HG03280 (cell line): Measurements from ENCODE around the gene MDGA2.

Experiments used
- ATAC-seq: cut with Tn5 transposase; IDR thresholded peaks from one replicate; pipeline ENCODE4 v1.9.1; 2021; ENCODE audit warnings: mild to moderate bottlenecking, moderate library complexity; ENCODE audit not compliant: unreplicated experiment

The MDGA2 gene

DNA sequence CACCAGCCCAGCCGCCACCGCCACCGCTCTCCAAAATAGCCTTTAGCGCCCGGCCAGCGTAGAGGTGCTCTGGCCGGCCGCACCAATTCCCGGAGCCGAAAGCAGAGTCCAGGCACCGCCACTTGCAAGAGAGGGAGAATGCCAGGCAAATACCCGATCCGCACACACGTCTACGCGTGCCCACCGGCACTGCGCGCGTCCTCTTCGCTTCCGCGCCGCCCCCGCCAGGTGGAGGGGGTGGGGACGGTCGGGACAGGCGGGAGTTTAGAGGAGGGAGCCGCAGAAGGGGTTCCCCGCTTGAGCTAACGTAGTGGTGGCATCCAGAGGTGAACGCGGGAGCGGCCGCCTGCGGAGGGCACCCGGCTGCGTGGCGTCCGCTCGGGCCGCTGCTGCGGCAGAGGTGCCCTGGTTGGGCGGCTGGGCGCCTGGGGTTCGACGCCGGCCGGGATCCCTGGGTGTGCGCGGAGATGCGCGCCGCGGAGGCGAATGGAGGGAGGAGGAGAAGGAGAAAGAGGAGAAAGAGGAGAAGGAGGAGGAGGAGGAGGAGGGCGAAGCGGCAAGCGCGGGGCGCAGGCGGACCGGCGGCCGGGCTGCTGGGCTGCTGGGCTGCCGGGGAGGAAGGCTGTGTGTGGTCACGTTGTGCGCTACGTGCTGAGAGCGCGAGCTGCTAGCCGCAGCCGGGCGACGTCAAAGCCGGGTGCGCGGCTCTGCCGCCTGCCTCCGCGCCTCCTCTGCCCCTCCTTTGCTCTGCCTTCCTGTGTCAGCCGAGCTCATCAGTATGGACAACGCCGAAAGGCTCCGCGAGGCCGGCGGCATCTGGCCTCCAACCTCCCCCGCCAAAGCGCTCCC, at the start of gene MDGA2:
TSS of gene MDGA2 (minus strand) at position 140 of the 849 bp plus-strand sequence.
- no peak for ATAC-seq

DNA sequence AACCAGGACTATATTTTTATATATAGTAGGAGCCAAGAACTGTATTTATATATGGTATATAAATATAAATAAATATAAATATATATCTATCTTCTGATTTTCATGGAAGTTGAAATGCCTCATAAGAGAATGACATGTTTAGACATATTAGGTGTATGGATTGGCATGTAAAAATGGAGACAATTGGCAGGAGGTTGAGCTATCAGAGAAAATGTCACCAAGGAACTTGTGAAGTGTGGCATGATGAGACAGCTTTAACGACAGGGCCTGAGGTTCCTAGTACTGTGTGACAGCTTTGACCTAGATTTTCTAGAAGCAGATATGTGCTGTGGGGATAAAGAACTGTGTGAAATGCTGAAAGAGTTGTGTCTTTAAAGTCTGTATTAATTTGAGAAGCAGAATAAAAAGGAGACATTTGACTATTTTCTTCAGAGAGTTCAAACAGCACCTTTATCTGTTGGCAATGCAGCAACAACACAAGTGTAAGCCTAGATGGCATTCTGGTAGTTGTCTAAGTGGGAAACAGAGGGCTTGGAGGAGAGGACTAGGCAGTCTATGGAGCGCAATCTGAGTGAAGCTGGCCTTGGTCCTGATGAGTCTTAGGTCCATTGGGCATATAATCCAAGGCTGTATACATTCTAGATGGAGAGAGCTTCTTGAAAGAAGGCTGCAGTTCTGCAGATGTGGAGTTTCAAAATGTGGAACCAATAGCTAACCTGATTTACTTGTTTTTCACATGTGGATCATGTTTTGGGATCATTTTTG, 47.7 kb upstream of the MDGA2 start:
- ATAC-seq, result no peak

DNA sequence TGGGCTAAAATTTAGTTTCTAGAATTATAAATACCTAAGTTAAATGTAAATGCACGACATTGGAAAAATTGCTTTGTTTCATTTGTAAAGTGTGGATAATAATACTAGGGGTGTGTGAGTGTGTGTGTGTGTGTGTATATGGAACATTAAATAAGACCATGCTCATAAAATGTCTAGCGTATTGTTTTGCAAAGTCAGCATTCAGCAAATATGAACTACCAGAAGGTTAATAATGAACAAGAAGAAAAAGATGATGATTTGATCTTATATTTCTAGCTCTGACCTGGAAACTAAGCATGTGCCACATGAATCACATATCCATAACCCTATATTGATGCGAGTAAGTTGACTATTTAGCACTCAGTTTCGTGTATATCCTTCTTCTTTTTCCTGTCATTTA, 44.9 kb upstream of the MDGA2 start:
- no peak for ATAC-seq

DNA sequence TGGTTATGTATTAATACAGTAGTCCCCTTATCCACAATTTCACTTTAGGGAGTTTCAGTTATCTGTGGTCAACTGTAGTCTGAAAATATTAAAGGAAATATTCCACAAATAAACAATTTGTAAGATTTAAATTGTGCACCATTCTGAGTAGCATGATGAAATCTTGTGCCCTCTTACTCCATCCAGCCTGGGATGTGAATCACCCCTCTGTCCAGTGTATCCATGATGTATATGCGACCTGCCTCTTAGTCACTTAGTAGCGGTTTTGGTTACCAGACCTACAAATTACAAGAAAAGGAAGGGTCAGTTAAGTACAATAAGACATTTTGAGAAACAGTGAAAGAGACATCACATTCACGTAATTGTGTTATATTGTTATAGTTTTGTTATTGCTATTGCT, 39.9 kb upstream of the MDGA2 start:
- ATAC-seq, result no peak

DNA sequence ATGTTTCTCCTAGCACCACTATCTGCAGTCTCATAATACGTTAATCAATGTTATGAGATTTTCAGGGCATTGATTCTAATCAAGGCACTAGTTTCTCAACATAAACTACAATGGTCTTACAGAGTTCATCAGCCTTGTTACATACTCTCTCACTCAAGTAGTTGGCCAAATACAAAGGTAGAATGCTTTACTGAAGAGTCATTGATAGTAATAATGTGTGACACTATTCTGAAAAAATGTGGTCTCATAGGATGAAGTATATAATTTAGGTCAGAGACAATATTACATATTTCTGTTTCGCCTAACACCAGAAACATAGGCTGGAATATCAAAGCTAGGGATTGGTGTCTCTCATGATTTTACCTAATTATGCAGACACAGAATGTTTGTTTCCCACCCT, 35.2 kb upstream of the MDGA2 start:
- ATAC-seq, result no peak

DNA sequence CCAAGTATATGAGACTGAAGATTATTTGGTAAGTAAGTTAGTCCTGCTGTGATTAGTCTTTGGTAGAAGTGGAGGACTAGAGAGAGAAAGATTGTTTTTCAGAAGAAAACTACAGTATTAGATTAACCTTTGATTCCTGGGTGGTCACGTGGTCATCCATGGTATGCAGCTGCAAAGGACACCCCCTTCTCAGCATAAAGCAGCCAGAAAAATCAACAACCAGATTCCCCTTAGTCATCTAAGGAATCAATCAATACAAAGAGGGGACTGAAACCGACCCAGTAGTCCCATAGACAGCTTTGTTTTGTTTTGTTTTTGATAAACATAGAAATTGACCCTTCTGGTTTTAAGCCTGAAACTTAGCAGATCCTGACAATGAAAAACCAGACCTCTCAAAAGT, 30.3 kb upstream of the MDGA2 start:
- no peak for ATAC-seq

DNA sequence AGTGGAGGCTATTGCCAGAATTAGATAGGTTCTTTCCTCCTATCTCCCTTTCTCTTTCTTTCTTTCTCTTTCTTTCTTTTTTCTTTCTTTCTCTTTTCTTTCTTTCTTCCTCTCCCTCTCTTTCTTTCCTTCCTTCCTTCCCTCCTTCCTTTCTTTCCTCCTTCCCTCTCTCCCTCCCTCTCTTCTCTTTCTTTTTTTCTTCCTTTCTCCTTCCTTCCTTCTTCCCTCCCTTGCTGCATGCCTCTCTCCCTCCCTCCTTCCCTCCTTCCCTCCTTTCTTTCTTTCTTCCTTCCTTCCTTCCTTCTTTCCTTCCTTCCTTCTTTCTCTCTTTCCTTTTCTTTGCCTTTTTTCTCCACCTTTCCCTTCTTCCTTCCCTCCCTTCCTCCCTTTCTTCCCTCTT, 16.4 kb upstream of the MDGA2 start:
- ATAC-seq, result no peak

DNA sequence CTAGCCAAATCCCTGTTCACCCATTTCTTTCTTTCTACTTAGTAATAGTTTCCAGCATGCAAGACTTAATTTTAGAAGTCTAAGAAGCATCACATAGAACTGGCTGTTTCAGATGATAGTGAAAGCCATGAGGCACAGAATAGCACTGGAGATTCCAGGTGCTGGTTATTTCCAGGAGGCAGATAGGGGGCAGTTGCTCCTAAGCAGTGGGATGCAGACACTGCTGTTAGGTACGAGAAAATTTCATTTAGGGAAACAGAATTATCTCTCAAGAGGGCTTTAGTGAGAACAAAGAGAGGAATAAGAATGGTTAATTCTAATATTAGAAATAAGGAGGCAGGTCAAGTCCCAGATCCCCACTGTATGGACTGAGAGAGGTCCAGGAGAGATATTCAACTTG, 3.6 kb upstream of the MDGA2 start:
- no peak for ATAC-seq

DNA sequence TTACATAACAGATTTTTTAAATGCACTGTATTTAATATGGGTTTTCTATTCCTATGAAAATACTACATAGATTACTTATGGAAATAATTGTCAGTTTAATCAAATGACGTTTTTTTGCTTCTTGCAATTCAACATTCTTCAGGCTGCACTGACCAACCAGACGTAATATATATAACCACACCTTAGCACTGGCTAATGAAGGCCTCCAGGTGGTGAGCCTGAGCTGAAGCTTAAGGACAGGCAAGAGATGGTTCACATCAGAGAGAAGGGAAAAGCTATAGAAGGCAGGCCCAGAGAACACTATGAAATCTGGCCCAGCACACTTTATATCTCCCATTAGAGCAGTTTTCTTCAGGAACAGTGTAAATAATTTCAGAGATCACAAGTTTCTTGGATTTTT, 2.8 kb upstream of the MDGA2 start:
- no peak for ATAC-seq

DNA sequence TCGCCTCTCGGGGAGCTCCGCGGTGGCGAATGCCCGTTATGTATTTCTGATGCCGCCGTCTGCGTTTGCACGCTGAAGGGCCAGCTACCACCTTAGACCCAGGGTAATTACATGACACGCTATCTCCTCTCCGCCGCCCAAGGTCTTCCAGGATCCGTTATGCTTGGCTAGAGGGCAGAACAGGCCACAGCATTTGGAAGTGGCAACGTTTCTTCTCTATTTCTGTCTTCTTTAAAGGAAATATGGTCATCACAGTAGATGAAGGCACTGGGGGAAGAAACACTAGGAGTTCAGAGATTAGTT, 861 bp upstream of the MDGA2 start:
- no peak for ATAC-seq

DNA sequence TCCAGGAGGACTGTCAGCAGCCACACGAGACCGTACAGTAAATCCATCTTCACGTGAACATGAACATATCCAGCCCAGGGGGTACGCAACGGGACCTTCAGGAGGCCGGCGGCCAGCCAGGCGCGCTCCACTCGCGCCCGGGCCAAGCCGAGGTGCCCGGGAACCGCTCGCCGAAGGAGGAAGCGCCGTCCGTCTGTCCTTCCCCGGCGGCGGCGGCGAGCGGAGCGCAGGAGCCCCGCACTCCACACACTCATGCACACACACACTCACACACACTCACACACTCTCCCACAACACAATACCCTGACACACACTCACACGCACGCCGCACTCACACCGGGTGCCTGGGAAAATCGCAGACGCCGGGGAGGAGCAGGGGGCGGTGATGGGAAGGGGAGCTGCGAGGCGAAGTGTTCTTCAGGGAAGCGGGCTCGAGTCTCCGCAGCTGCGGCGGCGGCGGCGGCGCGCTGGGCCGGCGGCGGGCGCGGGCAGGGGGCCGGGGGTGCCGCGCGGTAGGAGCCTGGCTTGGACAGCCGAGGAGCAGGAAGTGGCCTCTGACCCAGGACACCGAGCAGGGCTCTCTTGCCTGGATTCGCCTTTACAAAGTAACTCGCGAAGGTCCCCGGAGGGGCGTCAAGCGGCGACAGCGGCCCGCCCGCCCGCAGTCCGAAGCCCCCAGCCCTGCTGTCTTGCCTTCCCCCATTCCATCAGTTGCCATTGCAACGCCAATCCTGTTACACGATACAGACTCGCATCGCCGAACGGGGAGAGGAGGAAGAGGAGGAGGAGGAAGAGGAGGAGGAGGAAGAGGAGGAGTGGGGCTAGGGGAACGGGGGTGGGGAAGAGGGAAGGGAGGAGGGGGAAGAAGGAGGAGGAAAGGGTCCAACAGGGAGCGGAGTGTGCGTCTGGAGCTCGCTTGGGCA, 601 bp downstream of the MDGA2 start:
- ATAC-seq, result no peak

DNA sequence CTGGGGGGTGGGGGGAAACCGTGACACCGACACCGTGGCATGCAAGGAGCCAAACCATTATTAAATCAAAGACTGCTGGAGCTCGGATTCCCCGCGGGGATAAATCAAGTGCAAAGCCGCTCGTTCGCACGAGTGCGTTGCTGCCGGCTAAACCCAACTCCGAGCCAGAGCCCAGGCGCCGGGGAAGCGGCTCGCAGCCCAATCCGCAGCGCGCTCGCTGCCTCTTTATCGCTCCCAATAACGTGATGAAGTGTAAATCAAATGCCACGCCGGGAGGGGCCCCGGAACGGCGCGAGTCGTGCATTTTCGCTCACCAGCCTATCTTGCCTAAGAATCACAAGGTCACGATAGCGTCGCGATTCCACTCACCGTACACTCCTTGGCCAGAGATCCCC, 1.3 kb downstream of the MDGA2 start:
- ATAC-seq, result no peak

DNA sequence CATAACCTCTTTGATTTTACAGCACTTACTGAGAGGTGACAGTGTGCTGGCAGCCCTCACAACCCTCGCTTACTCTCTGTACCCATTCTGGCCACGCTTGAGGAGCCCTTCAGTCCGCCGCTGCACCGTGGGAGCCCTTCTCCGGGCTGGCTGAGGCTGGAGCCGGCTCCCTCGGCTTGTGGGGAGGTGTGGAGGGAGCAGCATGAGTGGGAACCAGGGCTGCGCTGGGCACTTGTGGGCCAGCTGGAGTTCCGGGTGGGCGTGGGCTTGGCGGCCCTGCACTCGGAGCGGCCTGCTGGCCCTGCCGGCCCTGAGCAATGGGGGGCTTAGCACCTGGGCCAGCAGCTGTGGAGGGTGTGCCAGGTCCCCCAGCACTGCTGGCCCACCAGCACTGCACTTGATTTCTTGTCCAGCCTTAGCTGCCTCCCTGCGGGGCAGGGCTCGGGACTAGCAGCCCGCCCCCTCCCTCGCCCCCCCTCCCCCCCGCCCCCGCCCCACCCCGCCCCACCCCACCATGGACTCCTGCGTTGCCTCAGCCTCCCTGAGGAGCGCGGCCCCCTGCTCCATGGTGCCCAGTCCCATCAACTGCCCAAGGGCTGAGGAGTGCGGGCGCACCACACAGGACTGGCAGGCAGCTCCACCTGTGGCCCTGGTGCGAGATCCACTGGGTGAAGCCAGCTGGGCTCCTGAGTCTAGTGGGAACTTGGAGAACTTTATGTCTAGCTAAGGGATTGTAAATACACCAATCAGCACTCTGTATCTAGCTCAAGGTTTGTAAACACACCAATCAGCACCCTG, 9.9 kb downstream of the MDGA2 start:
- no peak for ATAC-seq

DNA sequence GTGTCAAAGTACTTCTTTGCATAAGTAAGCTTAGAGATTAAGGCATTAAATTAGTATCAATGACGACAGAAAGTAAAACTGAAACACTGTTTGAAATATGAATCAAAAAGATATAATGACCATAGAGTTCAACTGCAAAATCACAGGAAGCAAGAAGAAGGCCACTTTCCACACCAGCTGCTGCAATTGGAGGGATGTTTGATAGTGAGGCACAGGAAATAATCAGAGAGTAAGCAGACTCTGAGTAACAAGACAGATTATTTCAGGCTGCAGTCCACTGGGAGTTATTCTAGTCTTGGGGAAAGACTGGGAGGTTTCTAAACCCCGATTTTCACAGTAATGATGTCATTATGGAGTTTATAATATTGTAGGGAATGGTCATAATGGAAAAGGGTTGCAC, 12.9 kb downstream of the MDGA2 start:
- ATAC-seq, result no peak

DNA sequence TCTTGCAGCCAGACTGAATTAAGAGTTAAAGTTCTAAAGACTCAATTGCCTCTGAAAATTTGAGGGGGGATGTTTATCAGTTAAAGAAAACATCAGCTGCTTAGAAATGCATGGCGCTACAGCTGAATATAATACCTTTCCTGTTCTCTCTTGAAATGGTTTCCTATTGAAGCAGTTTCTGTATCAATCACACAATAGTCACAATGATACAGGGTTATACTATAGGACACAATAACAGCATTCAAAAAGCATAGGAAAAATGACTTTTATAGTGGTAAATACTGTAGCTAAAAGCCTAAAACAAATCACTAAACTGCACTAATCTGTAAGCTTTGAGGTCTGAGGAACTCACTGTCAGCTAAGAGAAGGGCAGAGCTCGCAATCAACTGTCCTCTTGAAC, 15.2 kb downstream of the MDGA2 start:
- ATAC-seq, result no peak

DNA sequence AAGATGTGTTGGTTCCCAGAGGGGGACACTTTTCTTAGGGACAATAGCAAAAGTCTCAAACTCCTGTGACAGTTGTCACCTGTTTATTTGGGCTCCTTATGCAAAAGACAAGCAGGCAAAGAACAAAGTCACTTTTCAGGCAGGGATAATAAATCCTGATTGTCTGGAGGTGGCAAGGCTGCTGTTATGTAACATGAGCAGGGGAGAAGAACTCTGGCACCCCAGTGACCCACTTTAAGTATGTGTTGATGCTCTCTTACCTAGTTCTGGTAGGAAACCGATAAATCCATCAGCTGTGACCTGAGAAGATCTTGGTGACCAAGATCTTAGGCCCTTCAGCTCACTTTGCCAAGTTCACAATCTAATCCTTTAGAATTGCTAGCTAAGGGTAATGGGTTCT, 17.4 kb downstream of the MDGA2 start:
- ATAC-seq, result no peak

DNA sequence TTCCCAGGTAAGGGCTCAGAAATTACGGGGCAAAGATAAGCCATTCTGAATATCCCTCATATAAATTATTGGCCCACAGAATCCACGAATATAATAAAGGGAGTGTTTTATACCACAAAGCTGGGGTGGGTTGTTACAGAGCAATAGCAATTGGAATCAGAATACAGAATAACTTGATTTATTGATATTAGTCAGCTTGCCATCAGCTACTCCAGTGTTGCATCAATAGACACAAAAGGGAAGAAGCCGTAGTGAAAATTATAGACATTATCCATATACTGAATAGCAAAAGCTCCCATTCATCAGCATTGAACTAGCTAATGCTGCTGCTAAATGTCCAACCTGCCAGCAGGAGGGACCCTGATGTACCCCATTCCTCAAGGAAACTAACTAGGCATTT, 18.3 kb downstream of the MDGA2 start:
- ATAC-seq, result no peak

DNA sequence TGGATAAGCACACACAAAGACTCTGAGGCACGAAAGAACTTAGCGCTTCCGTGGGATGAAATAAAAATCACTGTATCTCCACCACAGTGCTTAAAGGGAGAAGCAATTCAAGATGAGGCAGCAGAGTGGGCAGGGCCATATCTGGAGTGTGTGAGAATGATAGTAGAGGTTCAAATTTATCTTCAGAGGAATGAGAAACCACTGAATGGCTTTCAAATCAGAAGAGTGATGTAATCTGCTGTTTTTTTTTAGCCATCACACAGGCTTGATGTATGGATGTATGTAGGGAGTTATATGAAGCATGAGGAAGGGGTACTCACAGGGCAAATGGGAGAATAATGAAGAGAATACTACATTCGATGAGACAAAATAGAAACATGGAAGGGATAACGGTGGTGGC, 24.1 kb downstream of the MDGA2 start:
- no peak for ATAC-seq

DNA sequence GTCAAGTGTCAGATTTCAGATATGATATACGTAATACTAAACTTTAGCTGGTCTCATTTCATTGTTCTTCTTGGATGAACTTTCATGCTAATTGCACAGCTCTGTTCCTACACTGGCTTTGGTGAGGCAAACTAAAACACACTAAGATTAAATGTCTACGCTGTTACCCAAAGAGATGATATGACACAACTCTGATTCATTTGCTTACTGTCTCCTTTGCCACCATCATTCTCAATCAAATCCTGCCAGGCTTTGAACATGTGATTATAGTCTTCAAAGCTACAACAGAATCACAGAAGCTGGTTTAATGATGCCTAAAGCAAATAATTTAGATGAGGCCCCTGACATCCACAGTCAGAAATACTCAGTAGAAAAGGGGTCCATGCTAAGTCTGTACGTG, 37.7 kb downstream of the MDGA2 start:
- no peak for ATAC-seq

DNA sequence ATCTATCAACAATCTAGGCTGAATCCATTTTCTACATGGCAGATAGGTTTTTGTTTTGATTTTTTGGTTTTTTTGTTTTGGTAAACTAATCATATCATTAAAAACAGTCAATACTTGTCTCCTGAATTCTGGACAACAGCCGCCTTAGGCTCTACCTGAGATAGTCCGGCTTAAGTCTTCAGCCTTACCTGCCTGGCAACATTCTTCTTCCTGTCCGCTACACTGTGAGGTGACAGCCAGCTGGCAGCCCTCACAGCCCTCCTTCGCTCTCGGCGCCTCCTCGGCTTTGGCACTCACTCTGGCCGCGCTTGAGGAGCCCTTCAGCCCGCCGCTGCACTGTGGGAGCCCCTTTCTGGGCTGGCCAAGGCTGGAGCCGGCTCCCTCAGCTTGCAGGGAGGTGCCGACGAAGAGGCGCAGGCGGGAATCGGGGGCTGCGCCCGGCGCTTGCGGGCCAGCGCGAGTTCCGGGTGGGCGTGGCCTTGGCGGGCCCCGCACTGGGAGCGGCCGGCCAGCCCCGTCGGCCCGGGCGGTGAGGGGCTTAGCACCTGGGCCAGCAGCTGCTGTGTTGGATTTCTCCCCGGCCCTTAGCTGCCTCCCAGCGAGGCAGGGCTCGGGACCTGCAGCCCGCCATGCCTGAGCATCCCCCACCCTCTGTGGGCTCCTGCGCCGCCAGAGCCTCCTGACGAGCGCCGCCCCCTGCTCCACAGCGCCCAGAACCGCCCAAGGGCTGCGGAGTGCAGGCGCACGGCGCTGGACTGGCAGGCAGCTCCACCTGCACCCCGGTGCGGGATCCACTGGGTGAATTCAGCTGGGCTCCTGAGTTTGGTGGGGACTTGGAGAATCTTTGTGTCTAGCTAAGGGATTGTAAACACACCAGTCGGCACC, 49.0 kb downstream of the MDGA2 start:
- ATAC-seq, result no peak
